ENCODE data around the gene HSPBP1.

HSPBP1 gene

GRCh38 chr19:55253842-55254624 lies 25.9 kb downstream of the HSPBP1 start:
- peak; percentile 69 for DNase-seq

- no peak for DNase-seq
Observed at GRCh38 chr19:55252760-55253663, 26.9 kb downstream of the HSPBP1 start.

GRCh38 chr19:55251341-55252081 lies 28.4 kb downstream of the HSPBP1 start:
- peak; percentile 32 for DNase-seq

GRCh38 chr19:55250262-55251036 lies 29.5 kb downstream of the HSPBP1 start:
- DNase-seq: no peak

GRCh38 chr19:55249841-55250240 lies 30.1 kb downstream of the HSPBP1 start:
- no peak for DNase-seq

- no peak for DNase-seq
Observed at GRCh38 chr19:55248704-55249103, 31.2 kb downstream of the HSPBP1 start.

- DNase-seq: no peak
Observed at GRCh38 chr19:55248166-55248675, 31.7 kb downstream of the HSPBP1 start.

- no peak for DNase-seq
Observed at GRCh38 chr19:55247621-55248099, 32.2 kb downstream of the HSPBP1 start.

GRCh38 chr19:55246462-55247451 lies 33.2 kb downstream of the HSPBP1 start:
- DNase-seq: no peak

- DNase-seq: no peak
Observed at GRCh38 chr19:55245236-55245904, 34.5 kb downstream of the HSPBP1 start.

- DNase-seq: no peak
Observed at GRCh38 chr19:55244004-55244680, 35.8 kb downstream of the HSPBP1 start.

- DNase-seq: no peak
Observed at GRCh38 chr19:55242517-55242916, 37.4 kb downstream of the HSPBP1 start.

- no peak for DNase-seq
Observed at GRCh38 chr19:55241935-55242464, 37.9 kb downstream of the HSPBP1 start.

GRCh38 chr19:55241143-55241934 lies 38.6 kb downstream of the HSPBP1 start:
- no peak for DNase-seq

- no peak for DNase-seq
Observed at GRCh38 chr19:55240713-55241020, 39.2 kb downstream of the HSPBP1 start.

- no peak for DNase-seq
Observed at GRCh38 chr19:55239004-55239403, 40.9 kb downstream of the HSPBP1 start.

GRCh38 chr19:55238030-55238429 lies 41.9 kb downstream of the HSPBP1 start:
- no peak for DNase-seq

- no peak for DNase-seq
Observed at GRCh38 chr19:55232986-55233385, 46.9 kb downstream of the HSPBP1 start.

GRCh38 chr19:55232286-55232602 lies 47.7 kb downstream of the HSPBP1 start:
- DNase-seq: no peak
